HG03064 (cell line): ENCODE measurements around the gene MTHFR.
A peak's percentile ranks its signal among the peaks of the same experiment; 100 is the strongest.

ENCODE experiments used
- ATAC-seq: cut with Tn5 transposase; IDR thresholded peaks from one replicate; pipeline ENCODE4 v1.9.1; 2021; ENCODE audit warnings: low read depth; ENCODE audit not compliant: unreplicated experiment

The MTHFR gene

DNA sequence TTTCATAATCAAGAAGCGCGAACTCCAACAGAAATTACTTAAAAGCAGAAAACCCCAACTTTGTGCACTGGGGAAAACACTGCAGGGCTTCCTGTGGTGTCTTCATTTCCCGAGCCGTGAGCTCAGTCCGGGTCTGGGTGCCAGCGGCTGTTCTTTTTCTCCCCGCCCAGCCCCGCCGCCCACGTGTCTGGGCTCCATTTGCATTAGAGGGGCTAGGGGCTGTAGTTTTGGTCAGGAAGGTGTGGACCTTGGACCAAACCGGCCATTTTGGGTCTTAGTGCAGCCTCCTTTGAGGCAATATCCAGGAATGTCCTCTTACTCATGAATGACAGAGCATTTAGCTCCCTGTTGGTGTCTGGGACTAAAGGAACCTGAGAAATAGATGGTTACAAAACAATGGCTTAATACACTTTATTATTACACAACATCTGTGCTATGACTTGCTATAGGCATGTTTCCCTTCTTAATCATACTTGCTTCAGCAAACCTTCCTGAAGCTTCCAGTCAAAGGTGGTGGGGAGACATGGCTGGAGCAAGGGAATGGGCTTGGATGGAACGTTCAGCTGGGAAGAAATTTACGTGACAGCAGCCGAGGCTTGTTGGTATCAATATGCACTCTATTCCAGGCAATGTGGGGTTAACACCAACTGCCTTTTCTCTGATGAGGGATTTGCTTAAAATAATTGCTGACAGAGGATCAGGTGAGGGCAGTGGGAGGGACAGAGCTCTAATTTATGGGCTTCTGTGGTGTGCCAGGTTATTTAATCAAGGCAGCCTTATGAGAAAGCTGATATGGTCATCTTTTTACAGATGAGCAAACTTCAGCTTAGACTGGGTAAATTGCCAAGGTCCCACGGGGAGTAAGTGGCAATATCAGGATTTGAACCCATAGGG, 68.8 kb downstream of the MTHFR start:
- ATAC-seq = no peak

GRCh38 chr1:11735854-11736745, 69.7 kb downstream of the MTHFR start, which contains the start of gene AGTRAP:
Gene AGTRAP (plus strand): TSS chr1:11736136. CDS start chr1:11736209, 73 bp downstream.
- peak; percentile 57 for ATAC-seq
